ENCODE data around the gene IL36B.

The IL36B gene

GRCh38 chr2:113005030-113005509 lies 47.6 kb downstream of the IL36B start, which contains the start of gene IL36A:
IL36A (plus strand) TSS chr2:113005459; CDS start chr2:113005872, 413 bp downstream.
- DNase-seq, result peak in 2 of 3 donors; percentile 26 to 31

- no peak for DNase-seq
Measured at GRCh38 chr2:113002677-113003076, 50.0 kb downstream of the IL36B start.

- DNase-seq, result no peak
Measured at GRCh38 chr2:113000436-113000835, 52.2 kb downstream of the IL36B start.

- DNase-seq, result no peak
Measured at GRCh38 chr2:112997151-112997550, 55.5 kb downstream of the IL36B start.

GRCh38 chr2:112996635-112997034 lies 56.0 kb downstream of the IL36B start:
- no peak for DNase-seq

- DNase-seq, result no peak
Measured at GRCh38 chr2:112995346-112995920, 57.2 kb downstream of the IL36B start.

- DNase-seq, result no peak
Measured at GRCh38 chr2:112994648-112995047, 58.0 kb downstream of the IL36B start.

GRCh38 chr2:112993831-112994230 lies 58.8 kb downstream of the IL36B start:
- no peak for DNase-seq

- no peak for DNase-seq
Measured at GRCh38 chr2:112989611-112990010, 63.1 kb downstream of the IL36B start.

- peak in 1 of 3 donors; percentile 8 for DNase-seq
Measured at GRCh38 chr2:112985090-112985489, 67.6 kb downstream of the IL36B start.

- peak in 1 of 3 donors; percentile 19 for DNase-seq
Measured at GRCh38 chr2:112980537-112980936, 72.1 kb downstream of the IL36B start.

GRCh38 chr2:112979731-112980130 lies 72.9 kb downstream of the IL36B start:
- DNase-seq, result no peak

GRCh38 chr2:112977559-112978056 lies 75.1 kb downstream of the IL36B start, which contains the start of gene IL36G:
IL36G (plus strand) TSS chr2:112978006; CDS start chr2:112978639, 633 bp downstream.
- DNase-seq, result peak; percentile 73 to 85 (median 77)
